Lower leg skin (tissue), 3 donors: ENCODE data around the gene DHCR7.

Experiments
- POLR2A ChIP-seq, 2 donors: fragments of 450-650 bp; IDR thresholded peaks; one replicate each; pipeline ENCODE4 v1.6.1; 2016 to 2017; ENCODE audit warnings: antibody characterized with exemption in 2 of 2, mild to moderate bottlenecking in 1 of 2, moderate library complexity in 1 of 2
- TF ChIP-seq, protein P1 (sequence below), 3 donors: fragments of 450-650 bp; IDR thresholded peaks; one replicate each; pipeline ENCODE4 v1.5.1; 2016; ENCODE audit warnings: antibody characterized with exemption in 3 of 3, mild to moderate bottlenecking in 3 of 3, moderate library complexity in 2 of 3

DNA sequence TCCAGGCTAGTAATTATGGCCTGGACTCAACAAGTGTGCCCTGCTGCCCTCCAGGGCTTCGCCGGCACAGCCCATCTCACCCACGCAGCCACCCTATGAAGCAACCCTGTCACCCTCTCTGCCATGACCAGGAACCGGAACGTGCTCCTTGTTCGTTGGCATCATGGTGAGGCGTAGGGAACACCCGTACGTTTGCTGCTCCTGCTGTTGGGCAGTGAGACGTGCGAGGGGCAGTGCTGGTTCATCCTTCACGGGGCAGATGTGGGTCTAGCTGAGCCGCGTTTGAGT, 25.5 kb upstream of the DHCR7 start:
- TF ChIP-seq, protein P1, sequence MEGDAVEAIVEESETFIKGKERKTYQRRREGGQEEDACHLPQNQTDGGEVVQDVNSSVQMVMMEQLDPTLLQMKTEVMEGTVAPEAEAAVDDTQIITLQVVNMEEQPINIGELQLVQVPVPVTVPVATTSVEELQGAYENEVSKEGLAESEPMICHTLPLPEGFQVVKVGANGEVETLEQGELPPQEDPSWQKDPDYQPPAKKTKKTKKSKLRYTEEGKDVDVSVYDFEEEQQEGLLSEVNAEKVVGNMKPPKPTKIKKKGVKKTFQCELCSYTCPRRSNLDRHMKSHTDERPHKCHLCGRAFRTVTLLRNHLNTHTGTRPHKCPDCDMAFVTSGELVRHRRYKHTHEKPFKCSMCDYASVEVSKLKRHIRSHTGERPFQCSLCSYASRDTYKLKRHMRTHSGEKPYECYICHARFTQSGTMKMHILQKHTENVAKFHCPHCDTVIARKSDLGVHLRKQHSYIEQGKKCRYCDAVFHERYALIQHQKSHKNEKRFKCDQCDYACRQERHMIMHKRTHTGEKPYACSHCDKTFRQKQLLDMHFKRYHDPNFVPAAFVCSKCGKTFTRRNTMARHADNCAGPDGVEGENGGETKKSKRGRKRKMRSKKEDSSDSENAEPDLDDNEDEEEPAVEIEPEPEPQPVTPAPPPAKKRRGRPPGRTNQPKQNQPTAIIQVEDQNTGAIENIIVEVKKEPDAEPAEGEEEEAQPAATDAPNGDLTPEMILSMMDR (IDR thresholded peaks at IDR 0.05) = no peak
- no peak for TF ChIP-seq POLR2A (IDR thresholded peaks at IDR 0.05)
